GM19463 (cell line): ENCODE data around the gene MAP7.

Experiments used
- ATAC-seq: cut with Tn5 transposase; IDR thresholded peaks from one replicate; pipeline ENCODE4 v1.9.1; 2021; ENCODE audit warnings: mild to moderate bottlenecking, moderate library complexity; ENCODE audit not compliant: unreplicated experiment

MAP7 gene

DNA sequence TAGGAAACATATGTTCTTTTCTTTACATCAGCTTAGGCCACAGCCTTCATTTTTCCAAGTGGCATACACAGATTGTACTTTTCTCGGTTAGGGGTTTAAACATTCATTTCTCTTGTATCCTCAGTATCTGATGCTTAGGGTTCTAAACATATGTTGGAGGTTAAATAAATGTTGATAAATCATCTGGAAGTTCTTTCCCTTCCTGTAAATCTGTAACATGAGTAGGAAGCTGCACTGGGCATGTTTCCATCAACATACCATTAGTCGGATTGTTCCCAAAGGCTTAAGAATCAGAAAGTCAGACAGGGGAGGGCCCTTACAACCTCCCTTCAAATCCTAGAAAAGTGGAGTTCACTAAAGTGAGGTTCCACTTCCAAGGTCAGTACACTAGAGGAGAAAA, 205.8 kb downstream of the MAP7 start:
- no peak for ATAC-seq

DNA sequence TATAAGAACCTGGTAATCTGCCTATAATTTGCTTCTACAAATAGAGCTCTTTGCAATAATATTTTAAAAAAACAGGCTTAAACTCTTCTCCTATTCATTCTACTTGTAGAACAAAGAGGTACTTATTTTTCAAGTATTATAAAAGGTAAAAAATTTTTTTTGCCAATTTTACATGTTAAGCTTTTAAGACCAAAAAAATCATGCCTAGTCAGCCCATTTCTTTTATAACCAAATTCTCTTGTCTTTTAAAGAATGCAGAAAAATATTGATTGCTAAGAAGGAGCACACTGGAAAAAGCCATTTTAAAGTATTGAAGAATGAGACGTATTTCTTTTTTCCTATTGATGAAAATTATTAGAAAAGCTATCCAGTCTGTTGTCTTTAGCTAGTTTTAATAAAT, 206.5 kb downstream of the MAP7 start:
- ATAC-seq: no peak

DNA sequence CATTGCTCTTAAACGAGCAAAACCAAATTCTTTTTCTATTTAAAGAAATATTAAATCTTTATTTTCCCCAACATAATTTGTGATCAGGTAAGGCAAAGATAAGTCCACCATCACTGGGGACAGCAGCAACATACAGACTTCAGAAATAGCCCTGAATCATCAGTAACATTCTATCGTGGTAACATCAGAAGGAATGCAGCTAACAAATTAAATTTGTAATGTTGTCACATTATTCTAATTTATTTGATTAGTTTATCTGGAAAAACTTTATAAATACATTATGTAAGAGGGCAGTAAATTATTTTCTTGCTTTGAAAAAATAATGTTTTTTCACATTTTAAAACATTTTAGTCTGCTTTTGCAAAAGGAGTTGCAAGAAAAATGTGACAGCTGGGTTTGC, 206.9 kb downstream of the MAP7 start:
- ATAC-seq: no peak

DNA sequence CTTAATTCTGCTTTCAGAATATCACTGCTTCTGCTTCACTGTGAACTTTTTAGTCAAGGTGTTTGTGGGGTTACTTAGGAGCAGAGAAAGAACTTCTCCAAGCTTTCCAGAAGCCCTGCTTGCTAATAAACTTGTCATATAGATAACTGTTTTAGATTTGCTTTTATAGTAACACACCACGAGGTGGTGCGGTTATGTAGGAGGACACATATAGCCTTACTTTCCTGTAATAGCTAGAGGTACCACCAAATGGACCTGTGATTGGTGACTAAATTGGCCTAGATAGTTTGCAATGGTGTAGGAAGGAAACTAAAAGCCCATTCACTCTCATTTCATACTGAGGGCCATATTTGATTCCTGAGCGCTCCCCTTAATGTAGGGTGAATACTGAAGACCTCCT, 208.3 kb downstream of the MAP7 start:
- no peak for ATAC-seq

DNA sequence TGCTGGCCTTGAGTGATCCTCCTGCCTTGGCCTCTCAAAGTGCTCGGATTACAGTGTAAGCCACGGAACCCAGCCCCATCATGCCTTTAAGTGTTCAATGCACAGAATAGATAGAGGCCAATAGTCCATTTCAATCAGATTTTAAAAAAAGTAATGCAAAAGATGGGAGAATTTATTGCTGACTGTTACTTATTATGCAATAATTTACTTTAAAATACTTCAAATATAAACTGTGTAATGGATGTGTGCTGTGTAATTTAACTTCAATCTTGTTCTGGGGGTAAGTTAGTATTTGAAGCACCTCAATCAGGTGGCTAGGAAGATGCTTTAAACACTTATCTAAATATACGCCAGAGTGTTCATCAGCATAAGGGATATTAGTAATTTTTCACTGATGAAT, 208.9 kb downstream of the MAP7 start:
- ATAC-seq: no peak

DNA sequence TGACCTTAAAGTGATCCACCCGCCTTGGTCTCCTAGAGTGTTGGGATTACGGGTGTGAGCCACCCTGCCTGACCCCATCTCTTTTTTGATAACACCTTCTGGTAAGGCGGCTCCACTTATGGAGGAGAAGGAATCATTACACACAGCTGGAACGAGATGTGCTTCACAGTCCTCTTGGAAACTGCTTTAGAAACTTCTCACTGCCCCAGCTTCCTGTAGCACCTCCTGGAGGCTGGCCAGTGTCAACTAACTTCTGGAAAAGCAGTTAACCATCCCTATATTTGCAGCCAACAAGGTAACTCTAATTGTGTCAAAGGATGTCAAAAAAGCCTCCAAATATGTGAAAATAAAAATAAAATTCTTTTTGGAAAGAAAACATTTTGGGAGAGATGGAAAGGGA, 211.7 kb downstream of the MAP7 start:
- ATAC-seq: no peak

DNA sequence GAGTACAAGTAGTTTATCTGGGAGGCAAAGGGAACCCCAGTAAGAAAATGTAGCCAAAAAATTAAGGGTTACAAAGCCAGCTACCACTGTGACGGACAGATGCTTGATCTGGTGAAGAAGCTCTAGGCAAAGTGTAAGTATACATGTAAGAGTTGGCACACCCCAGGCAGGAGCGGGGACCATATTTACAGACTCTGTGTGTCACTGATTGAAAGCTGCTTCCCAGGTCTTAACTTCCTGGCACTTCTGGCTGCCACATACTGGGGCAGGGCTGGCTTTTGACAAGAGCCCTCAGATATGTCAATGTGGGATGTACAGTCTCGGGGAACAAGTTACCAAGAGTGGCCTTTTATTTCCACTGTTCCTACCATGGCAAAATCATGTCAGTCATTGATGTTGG, 212.6 kb downstream of the MAP7 start:
- ATAC-seq: no peak

DNA sequence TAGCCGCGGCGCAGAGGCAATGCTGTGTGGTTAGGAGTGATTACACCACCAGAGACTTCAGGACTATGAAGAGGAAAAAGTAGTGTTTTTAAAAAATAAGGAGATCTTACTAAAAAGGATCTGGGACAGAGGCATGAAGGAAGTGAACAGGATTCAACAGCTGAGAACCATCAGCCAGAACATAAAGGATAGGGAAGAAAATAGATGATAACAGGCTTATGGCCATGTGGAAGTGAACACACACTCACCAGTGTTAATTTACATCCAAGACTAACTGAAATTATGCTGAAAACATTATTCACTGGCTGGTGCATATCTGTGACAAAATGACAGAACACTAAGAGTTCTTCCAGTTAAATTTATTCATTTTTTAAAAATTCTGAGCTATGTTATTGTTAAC, 213.1 kb downstream of the MAP7 start:
- no peak for ATAC-seq

DNA sequence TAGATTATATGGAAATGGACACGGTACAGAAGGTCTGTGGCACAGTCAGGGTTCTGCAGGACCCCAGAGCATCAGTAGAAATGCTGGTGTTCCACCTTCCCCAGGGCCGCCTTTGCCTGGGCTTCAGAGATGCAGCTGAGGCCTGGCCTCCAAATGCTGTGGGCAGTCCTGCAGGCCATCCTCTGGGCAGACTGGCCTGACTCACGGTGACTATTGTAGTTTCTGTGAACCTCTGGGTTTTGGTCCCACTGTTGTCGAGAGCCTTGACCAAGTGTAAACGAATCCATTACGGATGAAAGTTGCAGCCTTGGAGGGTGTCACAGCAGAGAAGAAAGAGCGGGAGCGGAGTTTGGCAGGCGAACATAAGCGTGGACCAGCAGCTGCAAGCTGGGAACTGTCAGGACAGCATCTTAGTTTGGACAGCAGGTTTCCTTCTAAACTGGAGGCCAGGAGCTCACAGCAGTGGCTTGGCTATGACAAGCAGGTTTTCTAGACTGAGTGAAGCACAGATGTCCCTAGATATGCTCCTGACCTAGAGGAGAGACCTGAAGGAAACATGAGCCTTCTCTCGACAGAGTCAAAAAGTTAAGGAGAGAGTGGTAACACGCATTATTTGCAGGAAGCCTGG, 214.4 kb downstream of the MAP7 start:
- no peak for ATAC-seq

DNA sequence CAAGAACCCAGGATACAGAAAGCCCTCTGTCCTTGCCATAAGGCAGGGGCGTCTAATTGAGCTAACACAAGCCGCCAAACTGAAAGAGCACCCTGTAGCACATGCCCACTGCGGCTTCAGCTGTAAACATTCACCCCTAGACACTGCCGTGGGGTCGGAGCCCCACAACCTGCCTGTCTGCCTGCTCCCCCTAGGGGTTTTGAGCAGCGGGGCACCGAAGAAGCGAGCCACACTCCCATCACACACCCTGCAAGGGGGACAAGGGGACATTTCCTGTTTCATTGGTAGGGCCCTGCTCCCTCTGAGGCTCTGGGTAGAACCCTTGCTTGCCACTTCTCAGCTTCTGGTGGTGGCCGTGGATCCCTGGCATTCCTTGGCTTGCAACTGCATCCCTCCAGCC, 215.4 kb downstream of the MAP7 start:
- no peak for ATAC-seq

DNA sequence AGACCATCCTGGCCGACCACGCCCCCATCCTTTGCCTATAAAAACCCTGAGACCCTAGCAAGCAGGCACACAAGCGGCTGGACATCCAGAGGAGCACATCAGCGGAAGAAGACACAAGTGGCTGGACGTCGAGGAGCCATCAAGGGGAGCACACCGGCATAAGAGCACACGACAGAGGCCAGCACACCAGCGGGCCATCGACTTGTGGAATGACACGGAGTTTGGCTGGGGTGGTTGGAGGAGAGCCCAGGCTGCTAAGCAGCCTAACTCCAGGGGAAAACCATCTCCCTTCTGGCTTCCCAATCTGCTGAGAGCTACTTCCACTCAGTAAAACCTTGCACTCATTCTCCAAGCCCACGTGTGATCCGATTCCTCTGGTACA, 215.8 kb downstream of the MAP7 start:
- no peak for ATAC-seq

DNA sequence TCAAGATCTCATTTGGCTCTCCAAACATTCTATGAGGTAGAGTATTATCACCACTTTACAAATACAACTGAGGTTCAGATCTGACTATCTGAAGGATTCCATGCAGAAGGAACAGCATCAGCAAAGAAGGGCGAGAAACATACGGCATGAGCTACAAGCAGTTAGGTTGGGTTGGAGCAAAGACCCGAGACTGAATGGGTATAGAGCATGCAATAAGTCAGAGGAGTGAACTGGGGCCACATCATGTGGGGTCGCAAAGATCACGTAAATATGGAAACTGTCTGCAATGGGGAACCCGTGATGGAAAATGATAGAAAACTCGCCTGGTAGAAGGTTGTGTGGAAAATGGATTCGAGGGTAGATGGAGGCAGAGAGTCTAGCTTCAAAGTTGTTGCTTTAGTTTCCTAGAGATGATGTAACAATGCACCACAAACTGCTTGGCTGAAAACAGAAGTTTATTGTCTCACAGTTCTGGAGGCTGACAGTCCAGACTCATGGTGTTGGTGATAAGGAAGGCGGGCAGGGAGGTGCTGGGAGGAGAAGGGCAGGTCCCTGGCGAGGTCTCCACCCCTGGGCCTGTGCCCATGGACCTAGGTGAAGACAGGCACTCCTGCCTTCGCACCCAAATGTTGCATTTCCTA, 216.3 kb downstream of the MAP7 start:
- ATAC-seq: no peak

DNA sequence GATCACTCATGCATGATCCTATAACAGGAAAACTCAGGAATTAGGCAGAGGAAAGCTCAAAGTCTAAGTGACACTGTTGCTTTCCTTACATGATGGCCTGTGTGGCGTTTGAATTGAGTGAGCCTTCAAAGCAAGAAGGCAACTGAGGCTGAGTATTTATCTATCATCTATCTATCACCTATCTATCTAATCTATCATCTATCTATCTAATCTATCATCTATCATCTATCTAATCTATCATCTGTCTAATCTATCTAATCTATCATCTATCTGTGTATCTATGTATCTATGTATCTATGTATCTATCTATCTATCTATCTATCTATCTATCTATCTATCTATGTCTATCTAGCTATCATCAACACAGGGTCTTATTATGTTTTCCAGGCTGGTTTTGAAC, 218.8 kb downstream of the MAP7 start:
- ATAC-seq: no peak

DNA sequence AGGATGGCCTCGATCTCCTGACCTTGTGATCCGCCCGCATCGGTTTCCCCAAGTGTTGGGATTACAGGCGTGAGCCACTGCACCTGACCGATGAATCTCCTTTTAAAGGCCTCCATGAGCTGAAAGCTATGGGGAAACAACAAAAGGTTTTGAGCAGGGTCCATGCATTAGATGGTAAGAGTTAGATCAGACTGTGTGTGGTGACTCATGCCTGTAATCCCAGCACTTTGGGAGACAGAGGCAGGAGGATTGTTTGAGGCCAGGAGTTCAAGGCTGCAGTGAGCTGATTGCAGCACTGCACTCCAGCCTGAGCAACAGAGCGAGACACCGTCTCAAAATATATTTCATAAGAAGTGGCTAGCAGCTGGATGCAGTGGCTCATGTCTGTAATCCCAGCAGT, 219.6 kb downstream of the MAP7 start:
- no peak for ATAC-seq

DNA sequence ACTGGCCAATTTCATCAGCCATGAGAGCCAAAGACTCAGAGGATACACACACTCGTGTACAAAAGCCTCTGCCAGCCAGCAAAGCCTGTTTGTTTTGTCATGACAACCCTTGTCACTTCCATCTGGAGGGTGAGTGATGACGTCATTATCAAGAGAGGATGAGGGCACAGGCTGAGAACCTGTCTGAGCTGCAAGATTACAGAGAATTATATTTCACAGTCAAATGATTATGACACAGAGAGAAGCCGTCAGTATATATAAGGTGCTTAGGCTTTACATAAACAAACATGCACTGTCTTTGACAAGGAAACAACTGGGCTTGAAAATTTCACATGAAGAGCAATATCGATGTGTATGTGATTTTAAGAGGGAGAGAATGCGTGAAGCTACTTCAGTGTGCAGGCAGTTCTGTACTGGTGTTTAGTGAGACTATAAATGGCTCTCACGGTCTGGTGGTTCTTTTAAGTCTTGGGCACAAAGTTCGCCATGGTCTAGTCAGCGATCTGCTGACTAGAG, 224.1 kb downstream of the MAP7 start:
- no peak for ATAC-seq

DNA sequence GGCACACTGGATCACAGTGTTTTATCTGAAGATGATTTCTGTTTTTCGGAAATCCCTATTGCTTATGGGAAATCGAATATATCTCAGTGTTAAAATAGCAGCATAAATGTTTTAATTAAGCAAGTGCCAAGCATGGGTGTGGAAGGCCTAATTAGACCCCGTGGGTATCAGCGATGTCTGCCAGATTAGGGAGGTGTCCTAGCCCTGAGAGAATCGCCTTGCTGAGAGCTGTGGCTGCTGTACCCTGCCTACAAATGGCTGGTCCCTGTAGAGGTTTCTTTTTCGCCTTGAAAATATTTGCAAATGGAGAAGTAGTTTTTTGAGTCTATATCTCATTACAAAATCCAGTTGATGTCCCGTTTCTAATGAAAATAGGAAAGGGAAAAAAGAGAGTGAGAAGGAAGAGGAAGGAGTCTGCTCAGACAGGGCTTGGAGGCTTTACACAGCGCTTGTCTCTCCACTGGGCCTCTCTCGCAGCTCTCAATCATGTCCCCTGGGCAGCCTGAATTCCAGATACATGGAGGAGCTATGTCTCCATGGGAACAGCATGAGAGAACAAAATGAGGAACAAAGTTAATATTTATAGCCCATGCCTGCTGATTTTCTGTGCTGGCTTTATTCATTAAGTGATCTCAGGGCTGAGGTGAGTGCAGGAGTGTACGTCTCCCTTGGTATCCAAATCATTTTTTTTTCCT, 225.4 kb downstream of the MAP7 start:
- ATAC-seq: no peak

DNA sequence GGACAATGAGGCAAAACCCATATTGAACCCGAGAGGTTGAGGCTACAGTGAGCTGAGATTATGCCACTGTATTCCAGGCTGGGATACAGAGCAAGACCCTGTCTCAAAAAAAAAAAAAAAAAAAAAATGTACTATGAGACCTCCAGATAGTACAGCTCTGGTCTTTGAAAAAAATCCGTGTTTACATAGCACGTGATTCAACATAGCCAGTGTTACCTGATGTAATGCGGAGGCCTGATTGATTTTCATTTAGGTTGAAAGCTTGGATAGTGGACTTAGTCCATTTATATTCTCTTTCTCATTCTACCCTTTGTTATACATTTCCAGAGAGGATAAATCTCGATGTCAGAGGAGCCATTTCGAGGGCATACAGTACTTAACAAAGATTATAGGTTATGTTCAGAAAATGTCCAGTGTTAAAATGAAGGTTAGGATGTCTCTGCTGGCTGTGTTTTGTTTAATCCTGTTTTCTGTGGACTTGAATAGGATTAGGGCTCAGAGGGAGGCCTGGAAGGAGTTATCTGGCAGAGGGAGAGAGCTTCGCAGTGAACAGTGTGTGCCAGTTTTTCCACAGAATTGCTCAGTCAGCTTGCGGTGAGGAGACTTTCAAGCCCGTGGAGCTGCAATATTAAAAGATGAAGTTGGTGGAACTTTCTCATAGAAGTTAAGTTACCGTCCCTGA, 226.7 kb downstream of the MAP7 start:
- ATAC-seq: no peak

DNA sequence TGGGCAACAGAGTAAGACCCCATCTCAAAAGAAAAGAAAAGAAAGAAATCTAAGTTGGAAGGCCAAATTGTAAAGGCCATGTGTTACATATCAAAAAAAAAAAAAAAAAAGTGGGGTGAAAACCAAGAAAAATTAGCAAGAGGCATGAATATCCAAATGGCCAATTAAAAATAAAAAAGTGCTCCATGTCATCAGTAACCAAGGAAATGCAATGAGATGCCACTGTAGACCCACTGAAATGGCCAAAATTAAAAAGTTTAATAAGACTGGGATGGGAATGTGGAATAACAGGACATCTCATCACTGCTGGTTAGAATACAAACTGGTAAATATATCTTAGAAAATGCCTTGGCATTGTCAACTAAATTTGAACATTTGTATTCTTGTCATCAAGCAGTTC, 230.5 kb downstream of the MAP7 start:
- ATAC-seq: no peak

DNA sequence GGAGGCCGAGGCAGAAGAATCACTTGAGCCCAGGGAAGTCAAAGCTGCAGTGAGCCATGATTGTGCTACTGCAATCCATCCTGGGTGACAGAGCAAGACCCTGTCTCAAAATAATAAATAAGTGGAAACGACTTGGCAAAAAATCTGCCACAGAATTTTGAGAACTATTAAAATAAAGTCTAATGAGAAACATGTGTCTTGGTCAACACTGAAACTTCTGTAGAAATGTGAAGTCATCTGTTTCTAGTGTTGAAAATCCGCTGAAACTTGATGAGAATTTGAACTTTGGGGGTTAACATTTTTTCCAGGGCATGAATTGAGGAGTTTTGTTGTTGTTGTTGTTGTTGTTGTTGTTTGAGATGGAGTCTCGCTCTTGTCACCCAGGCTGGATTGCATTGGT, 231.5 kb downstream of the MAP7 start:
- ATAC-seq: no peak

DNA sequence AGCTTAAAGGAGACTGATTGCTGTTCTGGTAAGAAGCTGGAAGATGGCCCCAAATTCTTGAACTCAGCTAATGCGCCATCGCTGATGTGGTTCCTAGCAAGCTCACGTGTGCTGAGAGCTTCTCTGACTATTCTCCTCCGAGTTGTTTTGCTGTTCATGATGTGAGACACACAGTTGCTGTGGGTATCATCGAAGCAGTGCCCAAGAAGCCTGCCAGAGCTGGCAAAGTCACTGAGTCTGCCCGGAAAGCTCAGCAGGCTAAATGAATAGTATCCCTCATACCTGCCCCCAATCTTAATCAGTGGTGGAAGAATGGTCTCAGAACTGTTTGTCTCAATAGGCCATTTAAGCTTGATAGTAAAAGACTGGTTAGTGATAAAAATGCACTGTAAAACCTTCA, 232.3 kb downstream of the MAP7 start:
- ATAC-seq: no peak

DNA sequence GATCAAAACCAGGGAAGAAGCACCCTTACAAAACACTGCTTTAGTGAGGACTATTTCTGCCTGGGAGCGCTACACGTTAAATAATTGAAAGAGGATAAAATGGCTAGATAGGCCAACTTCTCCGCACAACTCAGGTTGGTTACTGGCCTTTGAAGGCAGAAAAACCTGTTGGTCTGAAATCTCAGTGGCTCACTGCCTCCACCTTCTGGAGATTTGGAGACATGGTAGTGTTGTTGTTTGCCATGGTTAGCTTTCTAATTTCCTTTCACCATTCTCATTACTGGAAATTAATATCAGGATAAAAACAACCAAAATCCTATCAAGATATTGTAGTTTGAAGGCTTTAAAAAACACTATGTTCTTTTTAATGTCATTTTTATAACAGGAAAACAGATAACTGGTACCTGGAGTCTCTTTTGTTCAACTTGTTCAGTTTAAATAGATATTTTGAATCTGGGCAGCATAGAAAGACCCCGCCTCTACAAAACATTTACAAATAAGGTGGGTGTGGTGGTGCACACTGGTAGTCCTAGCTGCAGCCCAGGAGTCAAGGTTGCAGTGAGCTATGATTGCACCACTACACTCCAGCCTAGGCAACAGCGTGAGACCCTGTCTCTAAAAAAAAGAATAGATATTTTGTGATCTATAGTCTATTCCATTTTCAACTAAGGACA, 233.1 kb downstream of the MAP7 start:
- peak; percentile 90 for ATAC-seq
